ENCODE data around the gene FTCD.

FTCD gene

GRCh38 chr21:46117586-46118315 is 37.6 kb downstream of the FTCD start:
- ATAC-seq (ENCODE audit: low read depth) (no peak), DNase-seq (ENCODE audit: low spot score) (peak; percentile 42)
- H3K27ac ChIP-seq (ENCODE audit: poor library complexity, severe bottlenecking) = no peak overlapping the region
- H3K9me3 ChIP-seq (ENCODE audit: severe bottlenecking) = peaks cover 4% of the 10 kb centered on the region
- no peak for TF ChIP-seq CTCF (IDR thresholded peaks at IDR 0.05; ENCODE audit: poor library complexity, severe bottlenecking)
- H3K36me3 ChIP-seq (ENCODE audit: low read depth) = no peaks in the 10 kb centered on the region
- H3K4me3 ChIP-seq (ENCODE audit: severe bottlenecking) = no peak overlapping the region
- H3K27me3 ChIP-seq (ENCODE audit: insufficient read depth, poor library complexity, severe bottlenecking) = no peaks in the 10 kb centered on the region
- H3K4me1 ChIP-seq (ENCODE audit: insufficient read depth, poor library complexity, severe bottlenecking) = peaks cover 3% of the 10 kb centered on the region

- H3K27ac ChIP-seq (ENCODE audit: poor library complexity, severe bottlenecking) = no peak overlapping the region
- H3K4me1 ChIP-seq (ENCODE audit: insufficient read depth, poor library complexity, severe bottlenecking) = peaks cover 2% of the 10 kb centered on the region
- peaks cover 4% of the 10 kb centered on the region for H3K9me3 ChIP-seq (ENCODE audit: severe bottlenecking)
- TF ChIP-seq CTCF (IDR thresholded peaks at IDR 0.05; ENCODE audit: poor library complexity, severe bottlenecking) = no peak
- no peaks in the 10 kb centered on the region for H3K27me3 ChIP-seq (ENCODE audit: insufficient read depth, poor library complexity, severe bottlenecking)
- no peaks in the 10 kb centered on the region for H3K36me3 ChIP-seq (ENCODE audit: low read depth)
- peak; percentile 56 for DNase-seq (ENCODE audit: low spot score)
- H3K4me3 ChIP-seq (ENCODE audit: severe bottlenecking) = no peak overlapping the region
- peak; percentile 42; the same call in 2 of the 3 replicates for ATAC-seq (ENCODE audit: low read depth)
Observed at GRCh38 chr21:46116776-46117585, 38.4 kb downstream of the FTCD start.

- no peaks in the 10 kb centered on the region for H3K27me3 ChIP-seq (ENCODE audit: insufficient read depth, poor library complexity, severe bottlenecking)
Observed at GRCh38 chr21:46116189-46116775, 39.1 kb downstream of the FTCD start.

GRCh38 chr21:46115441-46116188 is 39.8 kb downstream of the FTCD start:
- Histone ChIP-seq H3K27me3 (ENCODE audit: insufficient read depth, poor library complexity, severe bottlenecking) (no peaks in the 10 kb centered on the region), H3K9me3 (ENCODE audit: severe bottlenecking) (peaks cover 4% of the 10 kb centered on the region), H3K4me1 (ENCODE audit: insufficient read depth, poor library complexity, severe bottlenecking) (no peaks in the 10 kb centered on the region), H3K36me3 (ENCODE audit: low read depth) (no peaks in the 10 kb centered on the region), H3K27ac (ENCODE audit: poor library complexity, severe bottlenecking) (no peak overlapping the region), H3K4me3 (ENCODE audit: severe bottlenecking) (no peak overlapping the region)
- ATAC-seq (ENCODE audit: low read depth) (no peak), DNase-seq (ENCODE audit: low spot score) (no peak)
- no peak for TF ChIP-seq CTCF (IDR thresholded peaks at IDR 0.05; ENCODE audit: poor library complexity, severe bottlenecking)

More at GRCh38 chr21:46116189-46116775, 39.1 kb downstream of the FTCD start:
- no peak for TF ChIP-seq CTCF (IDR thresholded peaks at IDR 0.05; ENCODE audit: poor library complexity, severe bottlenecking)
- ATAC-seq (ENCODE audit: low read depth) (no peak), DNase-seq (ENCODE audit: low spot score) (no peak)
- H3K4me3 ChIP-seq (ENCODE audit: severe bottlenecking) = no peak overlapping the region
- no peaks in the 10 kb centered on the region for H3K4me1 ChIP-seq (ENCODE audit: insufficient read depth, poor library complexity, severe bottlenecking)
- peaks cover 4% of the 10 kb centered on the region for H3K9me3 ChIP-seq (ENCODE audit: severe bottlenecking)
- no peaks in the 10 kb centered on the region for H3K36me3 ChIP-seq (ENCODE audit: low read depth)
- no peak overlapping the region for H3K27ac ChIP-seq (ENCODE audit: poor library complexity, severe bottlenecking)

All from RWPE2 (cell line).